ENCODE data around the gene ARPC2.

ARPC2 gene

GRCh38 chr2:218301176-218301819, 84.3 kb downstream of the ARPC2 start:
- no peaks in the 10 kb centered on the region for H3K27me3 ChIP-seq (ENCODE audit: control insufficient read depth in 1 of 2, insufficient read depth in 2 of 2, low read length in 2 of 2)
- H3K9me3 ChIP-seq (ENCODE audit: control insufficient read depth in 2 of 2, low read length in 2 of 2): no peaks in the 10 kb centered on the region
- H3K27ac ChIP-seq (ENCODE audit: low read length): no peak overlapping the region
- no peak overlapping the region for H3K4me3 ChIP-seq (ENCODE audit: low read length in 2 of 2)
- no peak overlapping the region for H3K9ac ChIP-seq (ENCODE audit: low read length in 2 of 2)
- no peaks in the 10 kb centered on the region for H3K4me1 ChIP-seq (ENCODE audit: control insufficient read depth, insufficient read depth, low read length)
- no peaks in the 10 kb centered on the region for H3K36me3 ChIP-seq (ENCODE audit: control insufficient read depth in 2 of 2, insufficient read depth in 2 of 2, low read length in 2 of 2)
